Glomerular endothelial cell (primary cell): ENCODE measurements around the gene ANXA9. TPM values are rescaled to one million over a fixed set of nuclear protein-coding genes. Genes with fewer than 3 reads are reported as not detected.

Source experiments
- DNase-seq: peaks from one replicate; pipeline ENCODE4 v3.0.0-alpha.2; 2011; ENCODE audit warnings: low read depth, low spot score; ENCODE audit errors: extremely low read depth
- total RNA-seq: library from RNA; depleted of rRNA; stranded (reverse); fragments of >200 nt; gene quantifications from 2 replicates; pipeline ENCODE4 v1.2.3, GENCODE V29; 2015

Gene ANXA9
- total RNA-seq, 1 donor from 2014 or later = not detected

DNA sequence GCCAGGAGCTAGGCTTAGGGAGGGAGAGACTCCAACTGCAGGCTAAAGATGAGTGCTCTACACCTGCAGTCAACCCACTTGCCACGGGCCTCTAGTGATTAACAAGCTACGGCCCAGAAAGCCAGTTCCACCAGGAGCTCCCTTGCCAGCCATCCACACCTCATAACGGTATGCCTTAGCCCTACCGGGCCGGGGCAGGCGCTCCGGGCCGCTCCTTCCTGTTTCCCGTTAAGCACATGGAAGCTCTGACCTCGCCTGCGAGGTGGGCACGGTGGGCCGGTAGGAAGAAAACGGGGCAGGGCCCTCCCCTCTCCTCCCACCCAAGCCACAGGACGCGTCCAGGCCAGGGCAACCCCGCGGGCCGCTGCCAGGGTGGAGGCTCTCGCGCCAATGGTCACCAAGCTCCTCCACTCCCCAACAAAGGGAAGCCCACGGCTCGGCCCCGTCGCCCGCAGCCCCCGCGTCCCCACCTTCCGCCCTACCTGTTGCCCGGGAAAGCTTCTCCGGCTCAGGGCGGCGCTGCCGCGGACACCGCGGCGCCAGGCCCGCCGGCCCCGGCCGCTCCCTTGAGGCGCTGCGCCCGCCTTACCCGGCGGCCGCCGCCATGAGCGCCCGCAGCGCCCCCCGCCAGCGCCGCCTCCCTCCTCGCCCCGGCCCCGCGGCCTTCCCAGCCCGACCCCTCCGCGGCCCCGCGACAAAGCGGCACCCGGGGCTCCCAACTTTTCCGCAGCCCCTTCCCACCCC lies 8.1 kb upstream of the ANXA9 start:
- DNase-seq = no peak

DNA sequence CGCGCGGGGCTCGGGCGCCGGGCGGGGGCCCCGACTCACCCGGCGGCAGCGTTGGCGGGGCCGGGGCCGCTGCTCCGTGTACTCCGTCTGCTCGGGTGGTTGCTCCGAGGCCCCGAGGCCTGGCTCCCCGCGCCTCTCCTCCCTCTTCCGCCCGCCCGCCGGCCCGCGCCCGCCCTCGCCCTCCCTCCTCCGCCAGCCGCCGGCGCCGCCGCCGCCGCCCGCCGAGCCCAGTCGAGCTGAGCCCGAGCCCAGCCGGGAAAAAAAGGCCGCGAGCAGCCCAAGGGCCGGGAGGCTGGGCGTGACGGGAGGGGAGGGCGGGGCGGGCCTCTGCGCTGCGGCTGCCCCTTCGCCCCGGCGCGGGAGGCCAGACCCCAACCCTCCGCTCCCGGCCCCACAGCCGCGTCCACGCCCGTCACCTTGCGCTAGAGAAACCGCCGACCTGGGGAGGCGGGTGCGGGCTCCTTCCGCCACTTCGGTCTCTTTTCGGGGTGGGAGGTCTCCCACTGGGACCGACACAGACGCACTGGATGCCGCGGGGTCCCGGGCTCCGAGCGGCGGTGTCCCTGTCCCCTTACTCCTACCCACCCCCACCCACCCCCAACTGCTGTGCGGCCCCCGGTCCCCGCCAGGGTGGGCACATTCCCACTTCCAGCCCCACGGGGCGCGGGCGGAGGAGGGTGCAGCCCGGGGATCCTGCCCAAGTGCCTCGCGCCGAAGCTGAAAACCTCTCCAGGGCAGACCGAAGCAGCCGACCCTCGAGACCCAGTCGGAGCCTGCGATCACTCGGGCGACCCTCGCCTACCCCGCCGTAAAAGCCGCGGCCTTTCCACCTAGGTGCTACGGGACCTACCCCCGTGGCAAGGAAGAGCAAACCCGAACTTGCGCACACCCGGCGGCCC lies 7.3 kb upstream of the ANXA9 start, which contains the start of gene CERS2:
CERS2 (minus strand) TSS at position 256 of the 899 bp plus-strand sequence. CDS start 5,745 bp downstream, outside the sequence.
- DNase-seq = no peak

DNA sequence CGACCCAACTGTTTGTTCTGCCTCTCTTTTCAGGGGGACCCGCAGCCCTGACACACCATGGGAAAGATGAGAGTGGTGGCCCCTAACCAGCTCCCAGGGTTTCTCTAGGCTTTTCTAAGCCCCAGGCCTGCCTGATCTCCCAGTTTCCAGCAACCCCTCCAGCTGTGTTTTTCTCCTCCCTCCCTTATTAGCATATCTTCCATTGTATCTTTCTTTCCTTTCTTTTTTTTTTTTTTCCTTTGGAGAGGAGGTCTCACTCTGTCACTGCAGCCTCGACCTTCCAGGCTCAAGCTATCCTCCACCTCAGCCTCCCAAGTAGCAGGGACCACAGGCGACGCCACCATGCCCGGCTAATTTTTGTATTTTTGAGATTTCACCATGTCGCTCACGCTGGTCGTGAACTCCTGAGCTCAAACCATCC lies 5.7 kb upstream of the ANXA9 start:
- no peak for DNase-seq

DNA sequence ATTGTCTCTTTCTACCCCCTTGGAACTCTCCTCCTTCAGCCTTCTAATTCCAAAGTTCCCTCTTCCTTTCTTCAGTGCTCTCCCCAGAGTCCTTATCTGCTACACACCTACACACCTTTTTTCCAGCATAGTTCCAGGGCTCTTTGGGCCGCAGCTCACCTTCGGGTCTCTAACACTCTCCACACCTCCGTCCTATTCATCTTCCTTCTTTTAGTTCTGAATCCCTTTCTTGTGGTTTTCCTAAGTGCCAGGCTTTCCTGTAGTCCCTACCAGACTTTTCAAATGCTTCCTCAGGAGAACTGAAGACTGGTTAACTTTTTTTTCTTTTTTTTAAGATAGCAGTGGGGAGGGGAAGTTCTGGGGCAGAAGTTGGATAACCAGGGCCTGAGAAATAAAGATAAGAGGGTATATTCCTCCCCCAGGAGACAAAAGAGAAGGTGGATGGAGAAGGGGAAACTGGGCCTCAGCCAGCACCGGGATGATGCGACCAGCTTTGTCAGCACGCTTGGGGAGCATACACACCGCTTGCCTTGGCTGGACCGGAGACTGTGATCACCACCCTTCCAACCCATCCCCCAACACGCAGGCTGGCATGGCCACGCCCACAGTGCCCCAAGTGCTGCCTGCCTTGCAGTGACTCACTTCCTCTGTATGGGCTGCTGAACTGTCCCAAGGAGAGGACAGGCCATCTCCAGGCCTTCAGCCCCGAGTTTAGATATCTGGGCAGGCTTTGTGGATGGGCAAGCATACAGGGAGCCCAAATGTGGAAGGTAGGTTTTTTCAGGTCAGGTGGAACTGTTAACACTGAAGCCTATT lies 5.0 kb upstream of the ANXA9 start:
- DNase-seq = peak; percentile 50

DNA sequence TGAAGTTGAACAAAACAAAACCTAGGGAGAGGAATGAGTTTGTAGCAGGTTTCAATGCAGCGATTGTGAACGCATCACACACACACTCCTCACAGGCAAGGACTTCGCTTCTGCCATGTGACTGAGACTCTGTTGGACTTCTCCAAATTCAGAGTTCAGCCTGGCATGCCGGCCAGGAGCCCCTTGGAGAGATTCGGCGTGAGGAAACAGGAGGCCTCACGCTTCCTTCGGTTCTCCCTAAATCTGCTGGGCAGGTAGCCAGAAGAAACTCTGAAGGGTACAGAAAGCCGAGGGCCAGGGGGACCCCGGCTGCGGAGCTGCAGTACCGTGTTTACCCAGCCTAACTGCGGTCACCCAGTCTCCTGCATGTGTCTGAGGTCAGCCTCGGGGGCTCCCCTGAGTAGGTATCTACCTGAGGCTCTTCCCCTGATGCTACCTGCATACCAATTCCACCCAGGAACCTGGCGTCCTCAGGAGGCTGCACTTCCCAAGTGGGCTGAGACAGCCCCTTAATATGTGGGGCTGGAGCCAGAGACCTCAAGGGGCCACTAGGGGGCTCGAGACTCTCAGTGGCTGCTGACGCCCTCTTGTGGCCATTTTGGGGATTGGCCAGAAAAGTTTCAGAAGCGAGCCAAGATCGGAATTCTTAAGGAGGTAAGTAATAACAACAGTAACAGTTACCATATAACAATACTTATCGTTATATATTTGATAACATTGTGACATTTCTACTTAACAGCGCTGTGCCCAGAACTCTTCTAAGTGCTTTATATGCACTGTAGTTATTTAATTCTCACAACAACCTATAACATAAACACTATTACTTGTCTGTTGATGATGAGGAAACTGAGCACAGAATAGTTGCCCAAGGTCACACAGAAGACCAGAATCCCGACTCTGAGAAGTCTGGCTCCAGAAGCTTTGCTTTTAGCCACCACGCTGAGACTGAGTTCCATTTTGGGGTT lies 2.7 kb upstream of the ANXA9 start:
- DNase-seq = peak; percentile 89

DNA sequence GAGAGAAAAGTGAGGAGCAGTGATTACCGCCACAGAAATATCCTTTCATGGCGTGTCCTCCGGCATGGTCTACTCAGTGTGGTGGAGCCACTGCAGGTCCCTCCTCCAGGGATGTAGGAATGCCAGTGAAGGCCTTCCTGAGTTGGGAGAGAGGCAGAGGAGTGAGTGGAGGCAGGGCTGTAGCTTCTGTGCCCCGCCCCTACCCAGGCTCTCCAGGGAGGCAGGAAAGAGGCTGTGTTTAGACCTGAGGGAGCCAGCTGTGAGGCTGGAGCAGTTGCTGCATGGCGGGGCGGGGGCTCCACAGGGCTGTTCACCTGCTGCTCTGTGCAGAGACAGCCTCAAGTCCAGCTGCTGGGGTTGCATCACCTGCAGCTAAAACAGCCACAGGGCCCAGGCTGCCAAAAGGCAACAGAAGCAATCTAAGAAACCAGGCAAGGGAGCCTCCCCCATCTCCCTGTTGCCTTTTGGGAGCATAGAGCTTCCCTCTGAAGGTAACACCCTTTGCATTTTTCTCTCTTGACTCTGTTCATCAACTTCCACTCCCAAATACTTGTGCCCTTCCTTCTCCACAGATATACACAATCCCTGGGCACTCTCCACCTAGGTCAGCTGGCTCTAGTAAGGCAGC lies 801 bp upstream of the ANXA9 start:
- no peak for DNase-seq

DNA sequence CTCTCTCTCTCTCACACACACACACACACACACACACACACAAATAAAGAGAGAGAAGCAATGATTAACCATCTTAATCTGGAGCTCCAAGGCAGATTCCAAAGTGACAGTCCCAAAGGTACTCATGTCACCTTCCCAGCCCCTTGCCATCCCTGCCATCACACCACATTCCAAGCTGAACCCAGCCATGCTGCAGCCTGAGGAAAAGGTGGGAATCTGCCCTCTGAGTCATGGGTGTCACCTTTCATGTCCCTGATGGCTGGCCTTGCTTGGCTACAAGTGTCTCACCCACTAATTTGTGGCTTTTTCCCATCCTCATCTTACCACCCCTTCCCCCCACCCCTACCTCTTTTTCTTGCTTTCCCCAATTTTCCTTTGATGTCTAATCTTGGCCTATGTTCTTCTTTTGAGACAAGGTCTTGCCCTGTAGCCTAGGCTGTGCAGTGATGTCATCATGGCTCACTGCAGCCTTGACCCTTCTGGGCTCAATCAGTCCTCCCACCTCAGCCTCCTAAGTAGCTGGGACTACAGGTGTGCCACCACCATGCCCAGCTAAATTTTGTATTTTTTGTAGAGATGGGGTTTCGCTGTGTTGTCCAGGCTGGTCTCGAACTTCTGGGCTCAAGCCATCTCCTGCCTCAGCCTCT lies 3.2 kb downstream of the ANXA9 start:
- DNase-seq = no peak

DNA sequence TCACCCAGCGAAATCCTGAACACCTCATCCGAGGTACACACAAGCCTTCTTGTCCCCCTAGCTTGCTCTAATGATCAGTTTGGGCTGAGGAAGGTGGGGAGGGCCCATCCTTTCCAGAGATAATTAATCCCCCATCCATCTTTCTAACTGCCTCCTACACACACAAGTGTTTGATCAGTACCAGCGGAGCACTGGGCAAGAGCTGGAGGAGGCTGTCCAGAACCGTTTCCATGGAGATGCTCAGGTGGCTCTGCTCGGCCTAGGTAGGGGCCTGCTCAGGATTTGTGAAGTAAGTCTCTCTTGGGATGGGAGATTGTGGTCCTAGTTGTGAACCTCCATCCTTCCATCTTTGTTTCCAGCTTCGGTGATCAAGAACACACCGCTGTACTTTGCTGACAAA lies 5.8 kb downstream of the ANXA9 start:
- DNase-seq = no peak

DNA sequence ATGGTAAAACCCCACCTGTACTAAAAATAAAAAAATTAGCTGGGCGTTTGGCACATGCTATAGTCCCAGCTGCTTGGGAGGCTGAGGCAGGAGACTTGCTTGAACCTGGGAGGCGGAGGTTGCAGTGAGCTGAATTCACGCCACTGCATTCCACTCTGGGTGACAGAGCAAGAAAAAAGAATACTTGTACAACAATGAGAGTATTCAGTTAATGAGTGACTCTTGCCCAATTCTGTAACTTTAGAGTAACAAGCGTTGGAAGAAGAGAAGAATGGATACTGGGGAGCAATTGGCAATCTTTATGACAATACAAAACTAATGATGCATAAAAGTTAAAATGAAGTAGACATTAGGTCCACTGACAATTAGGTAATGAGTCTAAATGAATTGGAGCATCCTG lies 10.5 kb downstream of the ANXA9 start:
- DNase-seq = no peak

DNA sequence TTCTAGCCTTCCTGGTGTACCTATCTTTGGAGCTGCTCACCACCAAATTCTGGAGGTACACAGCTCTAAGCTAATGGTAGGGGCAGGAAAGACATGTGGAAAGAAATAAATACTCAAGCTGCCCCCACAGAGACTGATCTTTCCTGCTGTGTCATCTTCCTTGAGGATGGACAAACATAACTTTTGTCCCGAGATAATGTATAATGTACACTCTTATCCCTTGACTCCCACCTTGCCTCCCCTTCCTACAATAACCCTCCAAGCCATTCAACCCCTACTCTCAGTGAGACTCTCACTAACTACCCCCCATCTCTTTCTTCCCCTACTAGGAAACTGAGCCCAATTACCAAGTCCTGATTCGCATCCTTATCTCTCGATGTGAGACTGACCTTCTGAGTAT lies 12.2 kb downstream of the ANXA9 start:
- no peak for DNase-seq

DNA sequence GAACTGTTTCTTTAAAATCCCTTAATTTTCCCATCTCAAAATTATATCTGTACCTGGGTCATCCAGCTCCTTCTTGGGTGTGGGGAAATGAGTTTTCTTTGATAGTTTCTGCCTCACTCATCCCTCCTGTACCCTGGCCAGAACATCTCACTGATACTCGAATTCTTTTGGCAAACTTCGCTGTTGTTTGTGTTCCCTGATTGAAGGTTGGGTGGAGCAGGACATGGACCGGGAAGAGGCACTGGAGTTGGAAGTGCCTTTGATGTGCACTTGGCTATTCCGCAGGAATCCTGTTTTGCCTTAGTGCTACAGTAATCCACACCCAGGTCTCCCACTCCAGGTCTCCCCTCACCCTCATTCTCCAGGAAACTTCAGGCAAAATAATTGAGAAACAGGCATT lies 13.4 kb downstream of the ANXA9 start:
- DNase-seq = no peak

DNA sequence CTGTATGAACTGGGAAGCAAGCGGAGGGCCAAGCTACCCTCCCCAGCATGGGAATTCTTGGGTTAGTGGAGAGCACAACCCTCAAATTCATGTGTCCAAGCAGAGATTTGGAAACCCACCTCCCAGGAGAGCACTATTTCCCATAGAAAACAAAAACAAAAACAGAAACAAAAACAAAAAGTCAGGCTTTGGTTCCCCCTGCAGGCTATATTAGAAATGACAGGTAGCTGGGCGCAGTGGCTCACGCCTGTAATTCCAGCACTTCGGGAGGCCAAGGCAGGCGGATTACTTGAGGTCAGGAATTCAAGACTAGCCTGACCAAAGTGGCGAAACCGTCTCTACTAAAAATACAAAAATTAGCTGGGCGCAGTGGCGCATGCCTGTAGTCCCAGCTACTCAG lies 13.8 kb downstream of the ANXA9 start:
- DNase-seq = no peak

DNA sequence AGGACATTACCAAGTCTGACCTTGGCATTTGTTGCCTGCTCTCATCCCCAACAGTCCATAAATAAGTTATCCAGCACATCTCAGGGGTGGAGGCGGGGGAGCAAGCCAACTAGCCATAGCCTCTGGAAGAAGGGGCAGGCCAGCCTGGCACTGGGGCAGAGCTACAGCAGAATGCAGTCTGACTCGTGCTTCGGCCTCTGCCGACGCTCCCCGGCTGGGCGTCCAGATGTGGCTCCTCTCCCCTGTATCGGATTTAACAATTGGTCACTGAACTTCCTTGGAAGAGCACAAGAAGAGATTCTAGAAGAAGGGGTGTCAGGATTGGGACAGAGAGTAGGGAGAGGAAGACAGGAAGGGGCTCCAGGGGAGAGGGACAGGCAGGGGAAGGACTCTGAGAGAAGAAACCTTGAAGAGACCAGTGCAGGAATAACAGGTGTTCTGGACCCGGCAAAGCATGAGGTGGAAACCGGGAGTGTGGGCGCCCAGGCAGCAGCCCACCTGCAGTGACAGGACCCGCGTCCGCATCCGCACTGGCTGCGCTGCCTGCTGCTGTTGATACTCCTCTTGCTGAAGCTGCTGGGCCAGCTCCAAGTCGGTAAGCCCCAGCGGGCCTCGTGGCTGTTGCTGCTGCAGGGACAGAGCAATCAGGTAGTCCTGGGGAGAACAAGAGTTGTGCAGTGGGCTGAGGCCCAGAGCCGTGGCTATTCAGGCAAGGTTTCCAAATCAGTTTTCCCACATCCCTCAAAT lies 15.2 kb downstream of the ANXA9 start:
- no peak for DNase-seq

DNA sequence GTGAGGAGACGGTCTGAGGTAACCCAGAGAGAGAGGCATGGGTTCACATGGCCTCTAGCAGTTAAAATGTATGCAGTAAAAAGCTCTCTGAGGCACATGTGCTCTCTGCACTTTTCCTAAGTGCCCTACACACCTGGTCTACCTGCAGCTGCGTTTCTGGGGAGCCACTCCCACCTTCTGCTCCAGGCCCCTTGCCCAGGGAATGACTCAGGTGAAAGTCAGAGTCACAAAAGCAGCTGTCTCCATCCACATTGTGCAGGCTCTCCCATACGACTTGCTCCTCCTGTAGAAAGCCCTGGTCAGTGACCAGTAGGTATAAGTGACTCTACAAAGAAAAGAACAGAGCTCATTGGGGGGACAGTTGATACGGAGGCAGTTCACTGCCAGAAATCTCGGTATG lies 15.9 kb downstream of the ANXA9 start:
- no peak for DNase-seq

DNA sequence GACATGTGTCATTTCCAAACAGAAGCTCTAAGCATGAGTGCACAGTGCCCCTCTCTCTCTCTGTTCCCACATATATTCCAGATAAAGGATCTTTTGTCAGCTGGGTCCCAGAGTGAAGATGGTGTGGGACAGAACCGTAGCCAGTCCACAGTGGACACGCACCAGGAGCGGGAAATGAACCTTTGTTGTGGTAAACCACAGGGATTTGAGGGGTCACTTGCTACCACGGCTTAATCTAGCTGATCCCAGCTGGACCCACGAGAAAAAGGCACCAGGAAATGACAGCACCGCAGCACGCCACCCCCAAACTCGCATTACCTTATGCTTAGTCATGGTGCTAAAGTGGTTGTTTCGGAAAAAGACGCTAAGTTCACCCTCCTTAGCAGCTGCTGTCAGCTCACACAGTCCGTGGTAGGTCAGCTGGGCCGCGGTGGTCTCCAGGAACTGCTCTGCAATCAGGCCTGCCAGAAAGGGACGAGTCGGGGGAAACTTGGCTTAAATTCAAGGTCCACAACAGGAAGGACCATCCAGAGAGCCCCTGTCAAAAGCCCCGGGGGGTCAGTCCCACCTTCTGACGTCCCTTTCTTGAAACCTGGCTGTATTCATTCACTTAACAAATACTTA lies 17.1 kb downstream of the ANXA9 start:
- DNase-seq = no peak

DNA sequence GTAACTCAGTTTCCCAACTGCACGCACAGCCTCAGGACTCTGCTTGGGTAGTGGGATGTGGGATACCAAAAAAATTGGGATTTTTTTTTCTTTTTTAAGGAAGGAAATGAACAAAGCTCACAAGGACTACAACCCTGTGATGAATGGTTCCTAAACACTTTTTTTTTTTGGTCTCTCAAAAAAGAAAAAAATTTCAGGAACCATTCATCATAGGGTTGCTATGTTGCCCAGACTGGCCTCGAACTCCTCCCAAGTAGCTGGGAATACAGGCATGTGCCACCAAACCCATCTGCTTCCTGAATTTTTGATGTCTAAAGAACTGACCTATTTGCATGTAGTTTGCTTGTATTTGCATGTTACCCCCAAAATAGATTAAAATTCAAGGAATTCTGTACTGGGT lies 17.8 kb downstream of the ANXA9 start:
- no peak for DNase-seq

DNA sequence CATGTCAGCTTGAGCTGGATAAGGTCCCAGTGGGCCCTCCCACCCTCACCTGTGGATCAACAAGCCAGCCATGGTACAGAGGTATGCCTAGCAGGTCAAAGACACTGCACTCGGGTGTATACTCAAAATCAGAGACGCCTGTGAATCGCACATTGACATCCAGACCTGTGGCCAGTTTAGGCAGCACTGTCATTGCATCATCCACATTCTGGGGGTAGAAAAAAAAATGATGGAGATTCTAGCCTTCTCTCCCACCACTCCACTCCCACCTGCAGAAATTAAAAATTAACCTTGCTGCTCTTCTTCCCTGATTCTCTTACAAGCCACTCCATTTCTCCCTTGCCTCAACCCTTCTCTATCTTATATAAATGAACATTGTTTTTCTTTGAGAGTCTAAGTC lies 18.3 kb downstream of the ANXA9 start:
- no peak for DNase-seq

DNA sequence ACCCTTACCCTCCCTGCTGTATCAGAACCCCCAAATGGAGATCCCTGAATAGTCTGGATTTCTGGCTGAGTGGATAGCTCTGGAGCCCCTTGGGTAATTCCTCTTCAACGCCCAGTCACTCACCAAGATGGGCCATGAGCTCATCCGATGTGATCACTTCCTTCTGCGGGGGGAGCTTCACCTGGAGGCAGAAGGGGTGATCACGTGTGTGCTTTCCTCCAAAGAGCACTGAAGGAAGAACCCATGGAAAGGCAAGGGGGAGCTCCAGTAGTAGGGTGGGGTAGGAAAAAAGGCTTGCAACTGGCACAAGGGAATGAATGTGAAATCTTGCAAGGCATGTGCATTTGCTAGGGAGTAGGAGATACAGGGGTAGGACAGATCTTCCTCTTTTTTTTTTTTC lies 19.5 kb downstream of the ANXA9 start:
- DNase-seq = no peak
